GM19328 (cell line): ENCODE results near the gene EBP.
"Not testable (repeated sequence)": the region's sequence is repeated elsewhere in the genome, so short reads cannot be mapped to it uniquely, and the experiment has no call there.

Experiments
- ATAC-seq: cut with Tn5 transposase; IDR thresholded peaks from one replicate; pipeline ENCODE4 v1.9.1; 2021; ENCODE audit warnings: mild to moderate bottlenecking, moderate library complexity; ENCODE audit not compliant: unreplicated experiment

The EBP gene

GRCh38 chrX:48520976-48521352 is 644 bp upstream of the EBP start:
- ATAC-seq, result no peak

GRCh38 chrX:48522291-48522690 is 683 bp downstream of the EBP start:
- ATAC-seq, result no peak

- ATAC-seq, result no peak
Measured at GRCh38 chrX:48523682-48524081, 2.1 kb downstream of the EBP start.

- ATAC-seq, result not testable (repeated sequence)
Measured at GRCh38 chrX:48525853-48526252, 4.2 kb downstream of the EBP start.

GRCh38 chrX:48530736-48531135 is 9.1 kb downstream of the EBP start:
- ATAC-seq, result no peak

GRCh38 chrX:48531358-48531959 is 9.9 kb downstream of the EBP start:
- ATAC-seq, result no peak

- ATAC-seq, result no peak
Measured at GRCh38 chrX:48532161-48532560, 10.6 kb downstream of the EBP start.

GRCh38 chrX:48533165-48533564 is 11.6 kb downstream of the EBP start:
- ATAC-seq, result no peak

- ATAC-seq, result no peak
Measured at GRCh38 chrX:48538641-48539344, 17.2 kb downstream of the EBP start.

GRCh38 chrX:48539345-48540027 is 17.9 kb downstream of the EBP start, which contains the start of gene TBC1D25:
Gene TBC1D25, plus strand, starts transcription at chrX:48539714. Its CDS starts 84 bp downstream, at chrX:48539798.
- ATAC-seq, result peak; percentile 68

- peak; percentile 41 for ATAC-seq
Measured at GRCh38 chrX:48540028-48540375, 18.4 kb downstream of the EBP start.

- no peak for ATAC-seq
Measured at GRCh38 chrX:48540480-48540879, 18.9 kb downstream of the EBP start.

GRCh38 chrX:48541140-48541814 is 19.7 kb downstream of the EBP start:
- ATAC-seq, result no peak

GRCh38 chrX:48548871-48549270 is 27.3 kb downstream of the EBP start:
- ATAC-seq, result no peak

- ATAC-seq, result not testable (repeated sequence)
Measured at GRCh38 chrX:48555731-48556325, 34.2 kb downstream of the EBP start.

GRCh38 chrX:48558271-48558670 is 36.7 kb downstream of the EBP start:
- no peak for ATAC-seq

- no peak for ATAC-seq
Measured at GRCh38 chrX:48559636-48560035, 38.0 kb downstream of the EBP start.

GRCh38 chrX:48560056-48560455 is 38.4 kb downstream of the EBP start:
- no peak for ATAC-seq

GRCh38 chrX:48560681-48561080 is 39.1 kb downstream of the EBP start:
- ATAC-seq, result no peak

GRCh38 chrX:48569958-48570357 is 48.4 kb downstream of the EBP start:
- no peak for ATAC-seq

GRCh38 chrX:48573690-48574269 is 52.2 kb downstream of the EBP start:
- ATAC-seq, result no peak
